WI38 (cell line): ENCODE results near the gene BNIP1.

Experiments used
- H3K4me3 ChIP-seq: 2 replicates; pipeline ENCODE4 v1.5.1; 2011; ENCODE audit warnings: low read depth, mild to moderate bottlenecking, control low read depth, low read length
- CTCF ChIP-seq: IDR thresholded peaks from 2 replicates; pipeline ENCODE4 v1.5.1; 2012; ENCODE audit warnings: low read depth, mild to moderate bottlenecking, control low read depth, low read length

BNIP1 gene

GRCh38 chr5:173213236-173213933 is 69.1 kb downstream of the BNIP1 start:
- no peak overlapping the region for H3K4me3 ChIP-seq
- TF ChIP-seq CTCF: no peak
